Nephron progenitor cell (in vitro differentiated cells): ENCODE results near the gene NRXN2.

ENCODE experiments used
- DNase-seq: peaks from one replicate; pipeline ENCODE4 v3.0.0; 2021
- H3K27ac Mint-ChIP-seq: 2 replicates; pipeline ENCODE4 v1.8.0; 2021; ENCODE audit warnings: mild to moderate bottlenecking, moderate library complexity, mixed read lengths
- H3K27me3 Mint-ChIP-seq: 2 replicates; pipeline ENCODE4 v1.8.0; 2021; ENCODE audit warnings: mild to moderate bottlenecking, low read depth, mixed read lengths; ENCODE audit not compliant: poor library complexity
- H3K36me3 Mint-ChIP-seq: 2 replicates; pipeline ENCODE4 v1.8.0; 2021; ENCODE audit warnings: low read depth, mixed read lengths
- H3K4me1 Mint-ChIP-seq: 2 replicates; pipeline ENCODE4 v1.8.0; 2021; ENCODE audit warnings: mixed read lengths
- H3K4me3 Mint-ChIP-seq: 2 replicates; pipeline ENCODE4 v1.8.0; 2021; ENCODE audit warnings: mild to moderate bottlenecking, moderate library complexity, mixed read lengths
- H3K9me3 Mint-ChIP-seq: 2 replicates; pipeline ENCODE4 v1.8.0; 2021; ENCODE audit warnings: mild to moderate bottlenecking, moderate library complexity, mixed read lengths
- TF ChIP-seq, protein P1 (sequence below): fragments of 200-600 bp; sonication (generic); IDR thresholded peaks from 2 replicates; pipeline ENCODE4 v1.5.0; 2021; ENCODE audit warnings: antibody characterized with exemption

NRXN2 gene

GRCh38 chr11:64556721-64557250 is 166.2 kb downstream of the NRXN2 start:
- Mint-ChIP-seq H3K27ac (no peak overlapping the region), H3K27me3 (peaks cover 4% of the 10 kb centered on the region), H3K4me3 (no peak overlapping the region), H3K36me3 (no peaks in the 10 kb centered on the region), H3K4me1 (peaks cover 68% of the 10 kb centered on the region), H3K9me3 (peaks cover 14% of the 10 kb centered on the region)
- TF ChIP-seq, protein P1, sequence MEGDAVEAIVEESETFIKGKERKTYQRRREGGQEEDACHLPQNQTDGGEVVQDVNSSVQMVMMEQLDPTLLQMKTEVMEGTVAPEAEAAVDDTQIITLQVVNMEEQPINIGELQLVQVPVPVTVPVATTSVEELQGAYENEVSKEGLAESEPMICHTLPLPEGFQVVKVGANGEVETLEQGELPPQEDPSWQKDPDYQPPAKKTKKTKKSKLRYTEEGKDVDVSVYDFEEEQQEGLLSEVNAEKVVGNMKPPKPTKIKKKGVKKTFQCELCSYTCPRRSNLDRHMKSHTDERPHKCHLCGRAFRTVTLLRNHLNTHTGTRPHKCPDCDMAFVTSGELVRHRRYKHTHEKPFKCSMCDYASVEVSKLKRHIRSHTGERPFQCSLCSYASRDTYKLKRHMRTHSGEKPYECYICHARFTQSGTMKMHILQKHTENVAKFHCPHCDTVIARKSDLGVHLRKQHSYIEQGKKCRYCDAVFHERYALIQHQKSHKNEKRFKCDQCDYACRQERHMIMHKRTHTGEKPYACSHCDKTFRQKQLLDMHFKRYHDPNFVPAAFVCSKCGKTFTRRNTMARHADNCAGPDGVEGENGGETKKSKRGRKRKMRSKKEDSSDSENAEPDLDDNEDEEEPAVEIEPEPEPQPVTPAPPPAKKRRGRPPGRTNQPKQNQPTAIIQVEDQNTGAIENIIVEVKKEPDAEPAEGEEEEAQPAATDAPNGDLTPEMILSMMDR = no peak
- no peak for DNase-seq
